NCI-H1694 treated with DMSO at 0.1 percent for 48 hours (cell line): Measurements from ENCODE around the gene GDPD4.
"Not testable (repeated sequence)": the region's sequence is repeated elsewhere in the genome, so short reads cannot be mapped to it uniquely, and the experiment has no call there.

Experiments used
- DNase-seq: peaks from one replicate; lab custom pipeline; 2025; lab: John Stamatoyannopoulos, UW

The GDPD4 gene

GRCh38 chr11:77301510-77301909 is at the start of gene GDPD4:
Gene GDPD4, minus strand, starts transcription at chr11:77301686. Its CDS starts 16,549 bp downstream, at chr11:77285137.
- DNase-seq = no peak

GRCh38 chr11:77347948-77348347 is 46.5 kb upstream of the GDPD4 start:
- no peak for DNase-seq

GRCh38 chr11:77346906-77347603 is 45.6 kb upstream of the GDPD4 start:
- no peak for DNase-seq

- no peak for DNase-seq
Observed at GRCh38 chr11:77345621-77346020, 44.1 kb upstream of the GDPD4 start.

- no peak for DNase-seq
Observed at GRCh38 chr11:77340501-77340900, 39.0 kb upstream of the GDPD4 start.

GRCh38 chr11:77332259-77332658 is 30.8 kb upstream of the GDPD4 start:
- no peak for DNase-seq

GRCh38 chr11:77325159-77325558 is 23.7 kb upstream of the GDPD4 start:
- DNase-seq = no peak

GRCh38 chr11:77324508-77324907 is 23.0 kb upstream of the GDPD4 start:
- no peak for DNase-seq

GRCh38 chr11:77322926-77323590 is 21.6 kb upstream of the GDPD4 start:
- DNase-seq = no peak

- DNase-seq = no peak
Observed at GRCh38 chr11:77322506-77322905, 21.0 kb upstream of the GDPD4 start.

GRCh38 chr11:77320351-77320750 is 18.9 kb upstream of the GDPD4 start:
- DNase-seq = no peak

GRCh38 chr11:77318600-77318999 is 17.1 kb upstream of the GDPD4 start:
- no peak for DNase-seq

- DNase-seq = no peak
Observed at GRCh38 chr11:77316733-77317342, 15.4 kb upstream of the GDPD4 start.

- DNase-seq = no peak
Observed at GRCh38 chr11:77312107-77312506, 10.6 kb upstream of the GDPD4 start.

GRCh38 chr11:77311701-77312100 is 10.2 kb upstream of the GDPD4 start:
- no peak for DNase-seq

- DNase-seq = no peak
Observed at GRCh38 chr11:77310721-77311120, 9.2 kb upstream of the GDPD4 start.

- no peak for DNase-seq
Observed at GRCh38 chr11:77309401-77310085, 8.1 kb upstream of the GDPD4 start.

GRCh38 chr11:77308838-77309237 is 7.4 kb upstream of the GDPD4 start:
- DNase-seq = no peak

- DNase-seq = no peak
Observed at GRCh38 chr11:77303328-77303727, 1.8 kb upstream of the GDPD4 start.

- DNase-seq = no peak
Observed at GRCh38 chr11:77302752-77303151, 1.3 kb upstream of the GDPD4 start.

GRCh38 chr11:77300695-77301094 is 791 bp downstream of the GDPD4 start:
- no peak for DNase-seq

GRCh38 chr11:77300028-77300427 is 1.5 kb downstream of the GDPD4 start:
- DNase-seq = not testable (repeated sequence)

- DNase-seq = no peak
Observed at GRCh38 chr11:77299528-77299993, 1.9 kb downstream of the GDPD4 start.
